HEK293 (cell line): Measurements from ENCODE around the gene CHRNA9.

Experiments used
- CTCF ChIP-seq: fragments of 450-650 bp; formaldehyde crosslinking; IDR thresholded peaks from 2 replicates; pipeline ENCODE4 v1.5.1; 2016; ENCODE audit warnings: missing biosample characterization, missing genetic modification characterization
- REST ChIP-seq: fragments of 450-650 bp; formaldehyde crosslinking; IDR thresholded peaks from 2 replicates; pipeline ENCODE4 v1.5.1; 2016; ENCODE audit warnings: missing biosample characterization, missing genetic modification characterization
- SP2 ChIP-seq: fragments of 450-650 bp; formaldehyde crosslinking; IDR thresholded peaks from 2 replicates; pipeline ENCODE4 v1.5.1; 2016; ENCODE audit warnings: missing biosample characterization, missing genetic modification characterization
- YY1 ChIP-seq: fragments of 450-650 bp; formaldehyde crosslinking; IDR thresholded peaks from 2 replicates; pipeline ENCODE4 v1.5.1; 2018; ENCODE audit warnings: missing biosample characterization, missing genetic modification characterization
- ZNF391 ChIP-seq: fragments of 450-650 bp; formaldehyde crosslinking; IDR thresholded peaks from 2 replicates; pipeline ENCODE4 v1.5.1; 2016; ENCODE audit warnings: low read depth, missing biosample characterization, missing genetic modification characterization, borderline replicate concordance
- ZNF530 ChIP-seq: fragments of 450-650 bp; formaldehyde crosslinking; IDR thresholded peaks from 2 replicates; pipeline ENCODE4 v1.5.1; 2016; ENCODE audit warnings: low read depth, missing biosample characterization, missing genetic modification characterization
- TF ChIP-seq, protein P1 (sequence below): fragments of 450-650 bp; formaldehyde crosslinking; IDR thresholded peaks from 2 replicates; pipeline ENCODE4 v1.5.1; 2016; ENCODE audit warnings: missing biosample characterization, missing genetic modification characterization

DNA sequence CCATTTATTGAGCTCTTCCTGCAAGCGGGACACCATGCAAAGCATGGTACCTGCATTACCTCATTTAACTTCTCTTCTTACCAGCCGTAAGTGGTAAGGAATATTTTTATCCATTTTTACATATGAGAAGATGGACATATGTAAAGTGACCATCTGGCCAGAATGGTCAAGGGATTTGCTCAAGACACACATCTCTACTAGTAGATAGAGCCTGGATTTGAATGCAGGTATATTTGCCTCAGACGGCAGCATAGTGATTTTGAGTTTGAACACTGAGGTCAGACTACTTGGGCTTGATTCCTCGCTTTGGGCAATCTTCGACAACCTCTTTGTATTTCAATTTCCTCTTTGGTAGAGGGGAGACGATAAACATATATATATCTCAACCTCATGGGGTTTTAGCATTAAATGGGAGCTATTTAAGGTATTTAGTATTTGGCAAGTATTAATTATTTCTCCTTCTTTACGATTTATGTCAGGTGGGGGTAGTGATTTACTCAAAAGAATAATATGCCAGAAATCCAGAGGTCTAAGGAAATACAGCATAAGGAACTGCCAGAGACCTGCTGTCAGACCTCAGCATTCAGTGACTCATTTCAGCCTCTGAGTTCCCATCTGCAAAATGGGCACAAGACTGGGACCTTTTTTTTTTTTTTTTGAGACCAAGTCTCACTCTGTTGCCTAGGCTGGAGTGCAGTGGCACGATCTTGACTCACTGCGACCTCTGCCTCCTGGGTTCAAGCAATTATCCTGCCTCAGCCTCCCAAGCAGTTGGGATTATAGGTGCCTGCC, 34.6 kb upstream of the CHRNA9 start:
- TF ChIP-seq CTCF (tag by site-specific recombination) (no peak), ZNF391 (tag by site-specific recombination) (no peak), YY1 (tag by site-specific recombination) (no peak), SP2 (tag by site-specific recombination) (no peak), ZNF530 (no peak), REST (tag by site-specific recombination) (no peak)
- TF ChIP-seq, protein P1, sequence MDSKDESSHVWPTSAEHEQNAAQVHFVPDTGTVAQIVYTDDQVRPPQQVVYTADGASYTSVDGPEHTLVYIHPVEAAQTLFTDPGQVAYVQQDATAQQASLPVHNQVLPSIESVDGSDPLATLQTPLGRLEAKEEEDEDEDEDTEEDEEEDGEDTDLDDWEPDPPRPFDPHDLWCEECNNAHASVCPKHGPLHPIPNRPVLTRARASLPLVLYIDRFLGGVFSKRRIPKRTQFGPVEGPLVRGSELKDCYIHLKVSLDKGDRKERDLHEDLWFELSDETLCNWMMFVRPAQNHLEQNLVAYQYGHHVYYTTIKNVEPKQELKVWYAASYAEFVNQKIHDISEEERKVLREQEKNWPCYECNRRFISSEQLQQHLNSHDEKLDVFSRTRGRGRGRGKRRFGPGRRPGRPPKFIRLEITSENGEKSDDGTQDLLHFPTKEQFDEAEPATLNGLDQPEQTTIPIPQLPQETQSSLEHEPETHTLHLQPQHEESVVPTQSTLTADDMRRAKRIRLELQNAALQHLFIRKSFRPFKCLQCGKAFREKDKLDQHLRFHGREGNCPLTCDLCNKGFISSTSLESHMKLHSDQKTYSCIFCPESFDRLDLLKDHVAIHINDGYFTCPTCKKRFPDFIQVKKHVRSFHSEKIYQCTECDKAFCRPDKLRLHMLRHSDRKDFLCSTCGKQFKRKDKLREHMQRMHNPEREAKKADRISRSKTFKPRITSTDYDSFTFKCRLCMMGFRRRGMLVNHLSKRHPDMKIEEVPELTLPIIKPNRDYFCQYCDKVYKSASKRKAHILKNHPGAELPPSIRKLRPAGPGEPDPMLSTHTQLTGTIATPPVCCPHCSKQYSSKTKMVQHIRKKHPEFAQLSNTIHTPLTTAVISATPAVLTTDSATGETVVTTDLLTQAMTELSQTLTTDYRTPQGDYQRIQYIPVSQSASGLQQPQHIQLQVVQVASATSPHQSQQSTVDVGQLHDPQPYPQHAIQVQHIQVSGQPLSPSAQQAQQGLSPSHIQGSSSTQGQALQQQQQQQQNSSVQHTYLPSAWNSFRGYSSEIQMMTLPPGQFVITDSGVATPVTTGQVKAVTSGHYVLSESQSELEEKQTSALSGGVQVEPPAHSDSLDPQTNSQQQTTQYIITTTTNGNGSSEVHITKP (tag by site-specific recombination), result no peak
